ENCODE measurements around the gene FBXO3. TPM values are rescaled to one million over a fixed set of nuclear protein-coding genes. Genes with fewer than 3 reads are reported as not detected.

The FBXO3 gene
- total RNA-seq, 1 donor from 2014 or later, result 61.0 TPM

GRCh38 chr11:33699515-33700062 lies 74.7 kb downstream of the FBXO3 start:
- H3K4me1 ChIP-seq, result peaks cover 15% of the 10 kb centered on the region
- H3F3A ChIP-seq (ENCODE audit: low read depth), result no peaks in the 10 kb centered on the region
- TF ChIP-seq EZH2 (IDR thresholded peaks at IDR 0.05), result no peak
- no peak for TF ChIP-seq EZH2phosphoT487 (IDR thresholded peaks at IDR 0.05)
- TF ChIP-seq CTCF (IDR thresholded peaks at IDR 0.05), result no peak
- Mint-ChIP-seq H3K27ac (peak overlapping the region; percentile 72), H3K36me3 (no peaks in the 10 kb centered on the region), H3K27me3 (ENCODE audit: insufficient read depth, low read depth) (peaks cover 8% of the 10 kb centered on the region), H3K9me3 (no peaks in the 10 kb centered on the region), H3K4me1 (peaks cover 47% of the 10 kb centered on the region), H3K4me3 (peak overlapping the region; percentile 83)
- H3K4me3 ChIP-seq, result peak overlapping the region; percentile 53
- H3K27me3 ChIP-seq, result peaks cover 13% of the 10 kb centered on the region
- H4K20me1 ChIP-seq (ENCODE audit: low read depth), result no peaks in the 10 kb centered on the region
- no peaks in the 10 kb centered on the region for H3K79me2 ChIP-seq (ENCODE audit: low read depth)
- H3K4me2 ChIP-seq, result peak overlapping the region; percentile 76
- H3K9me3 ChIP-seq (ENCODE audit: low read depth), result no peaks in the 10 kb centered on the region
- no peak overlapping the region for H3K9ac ChIP-seq
- no peak overlapping the region for H3K27ac ChIP-seq
- DNase-seq (ENCODE audit: low spot score), result no peak
- H2AFZ ChIP-seq (replicated peaks), result no peak overlapping the region
- H3K36me3 ChIP-seq, result no peaks in the 10 kb centered on the region

- Mint-ChIP-seq H3K9me3 (no peaks in the 10 kb centered on the region), H3K27me3 (ENCODE audit: insufficient read depth, low read depth) (peaks cover 8% of the 10 kb centered on the region), H3K27ac (no peak overlapping the region), H3K36me3 (no peaks in the 10 kb centered on the region), H3K4me1 (peaks cover 52% of the 10 kb centered on the region), H3K4me3 (no peak overlapping the region)
- no peak overlapping the region for H3K27ac ChIP-seq
- H3K4me1 ChIP-seq, result peaks cover 15% of the 10 kb centered on the region
- peaks cover 13% of the 10 kb centered on the region for H3K27me3 ChIP-seq
- no peaks in the 10 kb centered on the region for H3K9me3 ChIP-seq (ENCODE audit: low read depth)
- H2AFZ ChIP-seq (replicated peaks), result no peak overlapping the region
- H3K9ac ChIP-seq, result no peak overlapping the region
- DNase-seq (ENCODE audit: low spot score), result no peak
- H3K4me3 ChIP-seq, result no peak overlapping the region
- no peaks in the 10 kb centered on the region for H3K36me3 ChIP-seq
- H3F3A ChIP-seq (ENCODE audit: low read depth), result no peaks in the 10 kb centered on the region
- no peak overlapping the region for H3K4me2 ChIP-seq
- H3K79me2 ChIP-seq (ENCODE audit: low read depth), result no peaks in the 10 kb centered on the region
- no peaks in the 10 kb centered on the region for H4K20me1 ChIP-seq (ENCODE audit: low read depth)
- no peak for TF ChIP-seq CTCF (IDR thresholded peaks at IDR 0.05)
- TF ChIP-seq EZH2 (IDR thresholded peaks at IDR 0.05), result no peak
- TF ChIP-seq EZH2phosphoT487 (IDR thresholded peaks at IDR 0.05), result no peak
Measured at GRCh38 chr11:33698921-33699320, 75.4 kb downstream of the FBXO3 start.

GRCh38 chr11:33697997-33698396 lies 76.3 kb downstream of the FBXO3 start:
- H3K27me3 Mint-ChIP-seq (ENCODE audit: insufficient read depth, low read depth), result peaks cover 8% of the 10 kb centered on the region
- peaks cover 59% of the 10 kb centered on the region for H3K4me1 Mint-ChIP-seq

More at GRCh38 chr11:33697997-33698396, 76.3 kb downstream of the FBXO3 start:
- Histone ChIP-seq H3K9me3 (ENCODE audit: low read depth) (no peaks in the 10 kb centered on the region), H3F3A (ENCODE audit: low read depth) (no peaks in the 10 kb centered on the region), H4K20me1 (ENCODE audit: low read depth) (no peaks in the 10 kb centered on the region), H3K27me3 (peaks cover 13% of the 10 kb centered on the region), H3K27ac (no peak overlapping the region), H2AFZ (replicated peaks) (no peak overlapping the region), H3K4me3 (no peak overlapping the region), H3K4me2 (no peak overlapping the region), H3K79me2 (ENCODE audit: low read depth) (no peaks in the 10 kb centered on the region), H3K36me3 (no peaks in the 10 kb centered on the region), H3K9ac (no peak overlapping the region), H3K4me1 (peaks cover 15% of the 10 kb centered on the region)
- Mint-ChIP-seq H3K36me3 (no peaks in the 10 kb centered on the region), H3K9me3 (no peaks in the 10 kb centered on the region), H3K4me3 (no peak overlapping the region), H3K27ac (no peak overlapping the region)
- TF ChIP-seq EZH2 (IDR thresholded peaks at IDR 0.05) (no peak), EZH2phosphoT487 (IDR thresholded peaks at IDR 0.05) (no peak), CTCF (IDR thresholded peaks at IDR 0.05) (no peak)
- no peak for DNase-seq (ENCODE audit: low spot score)
